H1 (cell line): Measurements from ENCODE around the gene MBP. TPM values are rescaled to one million over a fixed set of nuclear protein-coding genes. Genes with fewer than 3 reads are reported as not detected.

ENCODE experiments used
- CTCF ChIA-PET: fragments of 300-600 bp; sonication (Branson Sonifier 250); formaldehyde crosslinking; loops from one replicate; lab custom pipeline; 2021; ENCODE audit not compliant: partially characterized antibody; lab: Charles Lee
- POLR2A ChIA-PET: fragments of 300-600 bp; sonication (Branson Sonifier 250); formaldehyde crosslinking; loops from one replicate; lab custom pipeline; 2021; ENCODE audit warnings: inconsistent platforms; ENCODE audit not compliant: partially characterized antibody; lab: Charles Lee
- DNase-seq, 2 experiments: peaks; one replicate each; pipeline versions ENCODE4 v3.0.0 to v3.0.0-alpha.2; 2010 to 2022; ENCODE audit warnings: low spot score in 2 of 2, low read depth in 1 of 2, mixed read lengths in 1 of 2
- FAIRE-seq: peaks from 2 replicates; lab custom pipeline; 2011; peaks lifted over from hg19 to GRCh38; lab: Jason Lieb, UNC
- H2AFZ ChIP-seq: 2 replicates; pipeline ENCODE4 v1.8.1; 2012; ENCODE audit warnings: low read length, inconsistent platforms
- H2AK5ac ChIP-seq: 2 replicates; pipeline ENCODE4 v1.6.1; 2013; ENCODE audit warnings: low read depth, low read length
- H2BK120ac ChIP-seq: replicated peaks from 2 replicates; pipeline ENCODE3; 2013; ENCODE audit warnings: low read depth, low read length, inconsistent platforms
- H2BK12ac ChIP-seq: 2 replicates; pipeline ENCODE4 v1.6.1; 2013; ENCODE audit warnings: low read depth, low read length
- H2BK15ac ChIP-seq: 2 replicates; pipeline ENCODE4 v1.6.1; 2013; ENCODE audit warnings: low read length
- H2BK20ac ChIP-seq: 2 replicates; pipeline ENCODE4 v1.6.1; 2013; ENCODE audit warnings: low read length
- H2BK5ac ChIP-seq: 2 replicates; pipeline ENCODE4 v1.6.1; 2013; ENCODE audit warnings: low read depth, low read length
- H3K14ac ChIP-seq: 2 replicates; pipeline ENCODE4 v1.6.1; 2013; ENCODE audit warnings: inconsistent platforms; ENCODE audit not compliant: insufficient read length
- H3K18ac ChIP-seq: 2 replicates; pipeline ENCODE4 v1.6.1; 2013; ENCODE audit warnings: low read length; ENCODE audit errors: extremely low read depth
- H3K23ac ChIP-seq: 2 replicates; pipeline ENCODE4 v1.6.1; 2013; ENCODE audit warnings: inconsistent platforms; ENCODE audit not compliant: insufficient read length
- H3K23me2 ChIP-seq: 2 replicates; pipeline ENCODE4 v1.6.1; 2013; ENCODE audit warnings: low read depth, low read length
- H3K27ac ChIP-seq: 2 replicates; pipeline ENCODE4 v1.6.1; 2011; ENCODE audit warnings: low read depth, low read length, inconsistent platforms
- H3K27me3 ChIP-seq, 4 experiments: replicated peaks in 1 of 4; 1 replicate in 1 of 4; 2 replicates in 3 of 4; pipeline versions ENCODE4 v1.6.1 to v1.8.1; 2011 to 2013; ENCODE audit warnings: low read length in 3 of 4, mild to moderate bottlenecking in 3 of 4, inconsistent platforms in 2 of 4, mixed read lengths in 2 of 4, moderate library complexity in 1 of 4; ENCODE audit not compliant: control insufficient read depth in 3 of 4, insufficient read depth in 3 of 4; ENCODE audit errors: extremely low read depth in 1 of 4
- H3K36me3 ChIP-seq, 4 experiments: 2 replicates each; pipeline versions ENCODE4 v1.6.1 to v1.8.1; 2011 to 2013; ENCODE audit warnings: mild to moderate bottlenecking in 4 of 4, low read length in 3 of 4, moderate library complexity in 2 of 4, control low read depth in 1 of 4, inconsistent platforms in 1 of 4; ENCODE audit not compliant: insufficient read depth in 4 of 4, control insufficient read depth in 2 of 4
- H3K4ac ChIP-seq: replicated peaks from 2 replicates; pipeline ENCODE3; 2013; ENCODE audit warnings: low read length, low read depth, mixed read lengths, inconsistent platforms; ENCODE audit not compliant: insufficient read length
- H3K4me1 ChIP-seq, 4 experiments: replicated peaks in 1 of 4; 1 replicate in 1 of 4; 2 replicates in 3 of 4; pipeline versions ENCODE4 v1.6.1 to v1.8.1; 2011 to 2013; ENCODE audit warnings: low read length in 3 of 4, inconsistent platforms in 2 of 4, mixed read lengths in 1 of 4; ENCODE audit not compliant: insufficient read depth in 4 of 4, control insufficient read depth in 3 of 4
- H3K4me2 ChIP-seq, 2 experiments: 2 replicates each; pipeline versions ENCODE4 v1.6.1 to v1.8.1; 2011 to 2013; ENCODE audit warnings: low read depth in 2 of 2, low read length in 2 of 2, control low read depth in 1 of 2, inconsistent platforms in 1 of 2, mild to moderate bottlenecking in 1 of 2; ENCODE audit not compliant: insufficient read depth in 1 of 2
- H3K4me3 ChIP-seq, 4 experiments: fragments of 200-600, 300-600 bp in 1 of 4; sonication (generic), shearing (Covaris generic), sonication (Bioruptor Twin) in 1 of 4; 2 replicates each; pipeline versions ENCODE4 v1.5.1 to v1.8.1; 2011 to 2016; ENCODE audit warnings: low read length in 4 of 4, low read depth in 3 of 4, control low read depth in 2 of 4, inconsistent platforms in 2 of 4, mild to moderate bottlenecking in 2 of 4, mixed read lengths in 1 of 4, moderate library complexity in 1 of 4; ENCODE audit not compliant: insufficient read depth in 2 of 4; ENCODE audit errors: extremely low read depth in 1 of 4
- H3K56ac ChIP-seq: replicated peaks from 2 replicates; pipeline ENCODE3; 2013; ENCODE audit warnings: low read depth, mild to moderate bottlenecking, mixed read lengths, low read length, inconsistent platforms; ENCODE audit not compliant: insufficient read length
- H3K79me1 ChIP-seq: 2 replicates; pipeline ENCODE4 v1.6.1; 2013; ENCODE audit warnings: low read depth, low read length, control low read depth
- H3K79me2 ChIP-seq, 2 experiments: 2 replicates each; pipeline versions ENCODE4 v1.6.1 to v1.8.1; 2012 to 2013; ENCODE audit warnings: low read length in 2 of 2, mild to moderate bottlenecking in 2 of 2, inconsistent platforms in 1 of 2; ENCODE audit not compliant: insufficient read depth in 2 of 2, control insufficient read depth in 1 of 2
- H3K9ac ChIP-seq, 4 experiments: replicated peaks in 1 of 4; 1 replicate in 1 of 4; 2 replicates in 3 of 4; pipeline versions ENCODE4 v1.6.1 to v1.8.1; 2011 to 2013; ENCODE audit warnings: low read depth in 3 of 4, low read length in 3 of 4, control low read depth in 2 of 4, mild to moderate bottlenecking in 2 of 4, moderate library complexity in 2 of 4, inconsistent platforms in 1 of 4; ENCODE audit errors: extremely low read depth in 1 of 4
- H3K9me3 ChIP-seq, 2 experiments: 2 replicates each; pipeline versions ENCODE4 v1.6.1 to v1.8.1; 2012 to 2013; ENCODE audit warnings: mild to moderate bottlenecking in 2 of 2, moderate library complexity in 2 of 2, control low read depth in 1 of 2, inconsistent platforms in 1 of 2, low read depth in 1 of 2, low read length in 1 of 2, mixed read lengths in 1 of 2; ENCODE audit not compliant: insufficient read depth in 2 of 2
- H4K20me1 ChIP-seq, 2 experiments: replicated peaks in 1 of 2; 2 replicates each; pipeline versions ENCODE3 to v1.8.1; 2011 to 2013; ENCODE audit warnings: inconsistent platforms in 2 of 2, low read length in 2 of 2, mild to moderate bottlenecking in 1 of 2; ENCODE audit not compliant: insufficient read depth in 2 of 2, control insufficient read depth in 1 of 2
- H4K5ac ChIP-seq: 2 replicates; pipeline ENCODE4 v1.6.1; 2013; ENCODE audit warnings: low read length, low read depth, mixed read lengths, inconsistent platforms; ENCODE audit not compliant: insufficient read length
- H4K8ac ChIP-seq: 2 replicates; pipeline ENCODE4 v1.8.0; 2013; ENCODE audit warnings: mild to moderate bottlenecking, moderate library complexity, low read length, inconsistent platforms; ENCODE audit not compliant: insufficient read depth; ENCODE audit errors: extremely low read depth
- H4K91ac ChIP-seq: replicated peaks from 2 replicates; pipeline ENCODE3; 2013; ENCODE audit warnings: low read length, mixed read lengths, inconsistent platforms; ENCODE audit not compliant: insufficient read length
- CEBPB ChIP-seq: IDR thresholded peaks from 2 replicates; pipeline ENCODE4 v1.6.1; 2012; ENCODE audit warnings: low read depth, low read length
- EGR1 ChIP-seq: IDR thresholded peaks from 2 replicates; pipeline ENCODE4 v1.6.1; 2011; ENCODE audit warnings: low read depth, low read length, borderline replicate concordance
- KDM5A ChIP-seq: fragments of 200-600 bp; IDR thresholded peaks from 2 replicates; pipeline ENCODE4 v1.7.1; 2012; ENCODE audit warnings: mild to moderate bottlenecking, low read length, inconsistent platforms, mixed read lengths
- RFX5 ChIP-seq: IDR thresholded peaks from 2 replicates; pipeline ENCODE4 v1.6.1; 2011; ENCODE audit warnings: low read depth, low read length, improper control_type of control experiment, borderline replicate concordance
- RNF2 ChIP-seq: fragments of 200-900, 300-1000 bp; sonication (generic); IDR thresholded peaks from 2 replicates; pipeline ENCODE4 v1.7.1; 2016; ENCODE audit warnings: borderline replicate concordance, low read depth, mild to moderate bottlenecking, antibody characterized with exemption, low read length; ENCODE audit not compliant: poor library complexity, severe bottlenecking; ENCODE audit errors: missing control alignments
- SIN3A ChIP-seq, 2 experiments: IDR thresholded peaks in 1 of 2; conservative IDR thresholded peaks in 1 of 2; 2 replicates each; pipeline ENCODE4 v1.6.1; 2011 to 2012; ENCODE audit warnings: low read length in 2 of 2, improper control_type of control experiment in 1 of 2, low read depth in 1 of 2, mild to moderate bottlenecking in 1 of 2
- SP4 ChIP-seq: IDR thresholded peaks from 2 replicates; pipeline ENCODE4 v1.6.1; 2012; ENCODE audit warnings: low read length, inconsistent platforms
- TAF7 ChIP-seq: optimal IDR thresholded peaks from 2 replicates; pipeline ENCODE3; 2011; ENCODE audit warnings: low read depth, mild to moderate bottlenecking, inconsistent platforms, low read length, moderate library complexity, borderline replicate concordance
- TBP ChIP-seq: IDR thresholded peaks from 2 replicates; pipeline ENCODE4 v1.6.1; 2011; ENCODE audit warnings: low read depth, low read length, improper control_type of control experiment
- USF2 ChIP-seq: IDR thresholded peaks from 2 replicates; pipeline ENCODE4 v1.6.1; 2011; ENCODE audit warnings: low read length, improper control_type of control experiment
- WGBS, 2 experiments: shearing (Covaris generic) in 1 of 2; methylation state at CpG; one replicate each; pipeline versions ENCODE4 v1.1.6 to v1.1.7; 2013 to 2015; ENCODE audit warnings: low lambda C conversion rate in 2 of 2, mixed read lengths in 2 of 2, inconsistent platforms in 1 of 2, low coverage in 1 of 2, missing lambda C conversion rate in 1 of 2; ENCODE audit not compliant: insufficient replicate concordance in 2 of 2, insufficient coverage in 1 of 2, insufficient read length in 1 of 2; ENCODE audit errors: extremely low coverage in 1 of 2, missing lambda C conversion rate in 1 of 2; 5-methylcytosine and 5-hydroxymethylcytosine counted together
- polyA plus RNA-seq, 7 experiments: library from polyadenylated mRNA; depleted of rRNA in 3 of 7; stranded (reverse) in 5 of 7; unstranded in 2 of 7; fragments of >200 nt in 5 of 7; fragments of 200-250 nt in 2 of 7; gene quantifications; 1 replicate in 5 of 7; 2 replicates in 1 of 7; 4 replicates in 1 of 7; pipeline versions ENCODE4 v1.2.1 to v1.2.3, GENCODE V29; 2011 to 2013; ENCODE audit warnings: missing spikeins in 2 of 7, mixed read lengths in 2 of 7
- total RNA-seq: library from RNA; stranded (reverse); fragmentation: NEBNext Ultra II Directional; extraction: Animal tissue kit (Norgen Biotek cat#: 25700); gene quantifications from 2 replicates; pipeline ENCODE4 v1.2.1, GENCODE V29; 2021
- TF ChIP-seq, protein P1 (sequence below): IDR thresholded peaks from 2 replicates; pipeline ENCODE4 v1.6.1; 2012; ENCODE audit warnings: inconsistent platforms

MBP gene
- total and polyA plus RNA-seq, 2 of the 8 experiments (the other 6 are each of a cell fraction or from before 2014, with no cell fraction given), result 7.7 to 19.2 TPM

DNA sequence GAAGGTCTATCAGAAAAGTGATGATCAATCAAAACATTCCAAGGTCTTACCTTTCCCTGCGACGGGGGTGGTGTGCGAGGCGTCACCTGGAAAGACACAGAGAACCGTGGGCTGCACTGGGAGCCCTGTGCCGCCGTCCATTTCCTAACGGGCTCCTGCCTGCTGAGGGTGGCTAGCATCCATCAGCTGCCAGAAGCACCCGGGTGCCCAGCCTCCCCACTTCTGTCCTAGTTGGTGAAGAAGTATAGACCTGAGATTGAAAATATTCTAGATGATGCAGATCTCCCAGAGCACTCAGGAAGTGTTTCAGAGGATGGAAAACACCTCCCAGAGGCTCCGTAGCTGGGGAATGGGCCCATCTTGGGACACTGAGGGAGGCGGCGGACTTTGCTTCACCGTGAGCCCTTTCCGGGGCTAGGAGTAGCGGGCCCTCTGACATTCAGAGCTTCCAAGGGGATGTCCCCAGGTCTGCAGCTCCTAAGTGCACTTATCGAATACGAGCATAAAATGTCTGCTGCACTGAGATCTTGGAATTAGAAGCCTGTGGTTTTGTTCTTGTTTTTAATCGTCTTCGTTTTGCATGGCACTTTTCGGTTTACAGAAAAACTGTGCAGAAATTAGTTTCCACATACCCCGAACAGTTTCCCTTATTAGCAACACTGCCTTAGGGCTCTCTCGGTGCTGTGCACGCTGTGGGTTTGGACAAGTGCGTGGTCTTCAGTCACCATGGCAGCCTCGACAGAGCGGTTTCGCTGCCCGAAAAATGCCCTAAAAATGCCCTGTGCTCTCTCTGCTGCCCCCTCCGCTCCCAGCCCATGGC is 143.5 kb downstream of the MBP start:
- Histone ChIP-seq H4K20me1 (no peaks in the 10 kb centered on the region), H3K27ac (no peak overlapping the region), H3K4me2 (no peak overlapping the region), H2BK12ac (no peak overlapping the region), H3K4me1 (peaks cover 0 to 9% (median 6%) of the 10 kb centered on the region in 4 experiments; a peak in 5 of 7 replicates), H2AFZ (no peak overlapping the region), H3K79me1 (no peaks in the 10 kb centered on the region), H4K8ac (no peak overlapping the region), H3K56ac (no peak overlapping the region), H3K23me2 (no peaks in the 10 kb centered on the region), H3K9ac (no peak overlapping the region), H2BK15ac (no peak overlapping the region), H3K18ac (no peak overlapping the region), H4K5ac (no peak overlapping the region), H2BK20ac (no peak overlapping the region), H3K4me3 (no peak overlapping the region), H3K9me3 (no peaks in the 10 kb centered on the region), H3K23ac (no peak overlapping the region), H4K91ac (no peak overlapping the region), H2AK5ac (no peak overlapping the region), H3K36me3 (no peaks in the 10 kb centered on the region), H3K27me3 (no peaks in the 10 kb centered on the region), H2BK5ac (no peak overlapping the region), H2BK120ac (no peak overlapping the region), H3K14ac (no peak overlapping the region), H3K79me2 (no peaks in the 10 kb centered on the region), H3K4ac (no peak overlapping the region)
- POLR2A ChIA-PET, result no interaction called here
- CTCF ChIA-PET, result interaction anchor here (1.1 to 2.3 kb wide), 4 partner anchors 11 to 713 kb away, joined by 3 to 19 read pairs (median 4); no protein-coding TSS in a partner anchor
- WGBS, 2 experiments, result 92% methylated on average over 29 of the region's 29 CpGs; no CpG with 5 or more reads in 1 of the 2 experiments
- DNase-seq, result peak in 1 of 2 experiments; percentile 42
- FAIRE-seq, result no peak
- no peak for TF ChIP-seq RFX5
- TF ChIP-seq CEBPB, result no peak
- no peak for TF ChIP-seq KDM5A
- no peak for TF ChIP-seq SP4
- no peak for TF ChIP-seq SIN3A (conservative IDR thresholded peaks at IDR 0.05 in 1 of 2, IDR thresholded peaks at IDR 0.05 in 1 of 2; ENCODE audit: low read depth in 1 of 2, low read length in 2 of 2)
- TF ChIP-seq RNF2, result no peak
- TF ChIP-seq TAF7, result no peak
- no peak for TF ChIP-seq USF2
- TF ChIP-seq, protein P1, sequence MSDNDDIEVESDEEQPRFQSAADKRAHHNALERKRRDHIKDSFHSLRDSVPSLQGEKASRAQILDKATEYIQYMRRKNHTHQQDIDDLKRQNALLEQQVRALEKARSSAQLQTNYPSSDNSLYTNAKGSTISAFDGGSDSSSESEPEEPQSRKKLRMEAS, result no peak
- no peak for TF ChIP-seq TBP
- TF ChIP-seq EGR1, result no peak
